H1 (cell line): ENCODE results near the gene LIPG. TPM values are rescaled to one million over a fixed set of nuclear protein-coding genes. Genes with fewer than 3 reads are reported as not detected.

Experiments
- CTCF ChIA-PET: fragments of 300-600 bp; sonication (Branson Sonifier 250); formaldehyde crosslinking; loops from one replicate; lab custom pipeline; 2021; ENCODE audit not compliant: partially characterized antibody; lab: Charles Lee
- POLR2A ChIA-PET: fragments of 300-600 bp; sonication (Branson Sonifier 250); formaldehyde crosslinking; loops from one replicate; lab custom pipeline; 2021; ENCODE audit warnings: inconsistent platforms; ENCODE audit not compliant: partially characterized antibody; lab: Charles Lee
- DNase-seq, 2 experiments: peaks; one replicate each; pipeline versions ENCODE4 v3.0.0 to v3.0.0-alpha.2; 2010 to 2022; ENCODE audit warnings: low spot score in 2 of 2, low read depth in 1 of 2, mixed read lengths in 1 of 2
- FAIRE-seq: peaks from 2 replicates; lab custom pipeline; 2011; peaks lifted over from hg19 to GRCh38; lab: Jason Lieb, UNC
- H2AFZ ChIP-seq: 2 replicates; pipeline ENCODE4 v1.8.1; 2012; ENCODE audit warnings: low read length, inconsistent platforms
- H2AK5ac ChIP-seq: 2 replicates; pipeline ENCODE4 v1.6.1; 2013; ENCODE audit warnings: low read depth, low read length
- H2BK120ac ChIP-seq: replicated peaks from 2 replicates; pipeline ENCODE3; 2013; ENCODE audit warnings: low read depth, low read length, inconsistent platforms
- H2BK12ac ChIP-seq: 2 replicates; pipeline ENCODE4 v1.6.1; 2013; ENCODE audit warnings: low read depth, low read length
- H2BK15ac ChIP-seq: 2 replicates; pipeline ENCODE4 v1.6.1; 2013; ENCODE audit warnings: low read length
- H2BK20ac ChIP-seq: 2 replicates; pipeline ENCODE4 v1.6.1; 2013; ENCODE audit warnings: low read length
- H2BK5ac ChIP-seq: 2 replicates; pipeline ENCODE4 v1.6.1; 2013; ENCODE audit warnings: low read depth, low read length
- H3K14ac ChIP-seq: 2 replicates; pipeline ENCODE4 v1.6.1; 2013; ENCODE audit warnings: inconsistent platforms; ENCODE audit not compliant: insufficient read length
- H3K18ac ChIP-seq: 2 replicates; pipeline ENCODE4 v1.6.1; 2013; ENCODE audit warnings: low read length; ENCODE audit errors: extremely low read depth
- H3K23ac ChIP-seq: 2 replicates; pipeline ENCODE4 v1.6.1; 2013; ENCODE audit warnings: inconsistent platforms; ENCODE audit not compliant: insufficient read length
- H3K23me2 ChIP-seq: 2 replicates; pipeline ENCODE4 v1.6.1; 2013; ENCODE audit warnings: low read depth, low read length
- H3K27ac ChIP-seq: 2 replicates; pipeline ENCODE4 v1.6.1; 2011; ENCODE audit warnings: low read depth, low read length, inconsistent platforms
- H3K27me3 ChIP-seq, 4 experiments: replicated peaks in 1 of 4; 1 replicate in 1 of 4; 2 replicates in 3 of 4; pipeline versions ENCODE4 v1.6.1 to v1.8.1; 2011 to 2013; ENCODE audit warnings: low read length in 3 of 4, mild to moderate bottlenecking in 3 of 4, inconsistent platforms in 2 of 4, mixed read lengths in 2 of 4, moderate library complexity in 1 of 4; ENCODE audit not compliant: control insufficient read depth in 3 of 4, insufficient read depth in 3 of 4; ENCODE audit errors: extremely low read depth in 1 of 4
- H3K36me3 ChIP-seq, 4 experiments: 2 replicates each; pipeline versions ENCODE4 v1.6.1 to v1.8.1; 2011 to 2013; ENCODE audit warnings: mild to moderate bottlenecking in 4 of 4, low read length in 3 of 4, moderate library complexity in 2 of 4, control low read depth in 1 of 4, inconsistent platforms in 1 of 4; ENCODE audit not compliant: insufficient read depth in 4 of 4, control insufficient read depth in 2 of 4
- H3K4ac ChIP-seq: replicated peaks from 2 replicates; pipeline ENCODE3; 2013; ENCODE audit warnings: low read length, low read depth, mixed read lengths, inconsistent platforms; ENCODE audit not compliant: insufficient read length
- H3K4me1 ChIP-seq, 4 experiments: replicated peaks in 1 of 4; 1 replicate in 1 of 4; 2 replicates in 3 of 4; pipeline versions ENCODE4 v1.6.1 to v1.8.1; 2011 to 2013; ENCODE audit warnings: low read length in 3 of 4, inconsistent platforms in 2 of 4, mixed read lengths in 1 of 4; ENCODE audit not compliant: insufficient read depth in 4 of 4, control insufficient read depth in 3 of 4
- H3K4me2 ChIP-seq, 2 experiments: 2 replicates each; pipeline versions ENCODE4 v1.6.1 to v1.8.1; 2011 to 2013; ENCODE audit warnings: low read depth in 2 of 2, low read length in 2 of 2, control low read depth in 1 of 2, inconsistent platforms in 1 of 2, mild to moderate bottlenecking in 1 of 2; ENCODE audit not compliant: insufficient read depth in 1 of 2
- H3K4me3 ChIP-seq, 4 experiments: fragments of 200-600, 300-600 bp in 1 of 4; sonication (generic), shearing (Covaris generic), sonication (Bioruptor Twin) in 1 of 4; 2 replicates each; pipeline versions ENCODE4 v1.5.1 to v1.8.1; 2011 to 2016; ENCODE audit warnings: low read length in 4 of 4, low read depth in 3 of 4, control low read depth in 2 of 4, inconsistent platforms in 2 of 4, mild to moderate bottlenecking in 2 of 4, mixed read lengths in 1 of 4, moderate library complexity in 1 of 4; ENCODE audit not compliant: insufficient read depth in 2 of 4; ENCODE audit errors: extremely low read depth in 1 of 4
- H3K56ac ChIP-seq: replicated peaks from 2 replicates; pipeline ENCODE3; 2013; ENCODE audit warnings: low read depth, mild to moderate bottlenecking, mixed read lengths, low read length, inconsistent platforms; ENCODE audit not compliant: insufficient read length
- H3K79me1 ChIP-seq: 2 replicates; pipeline ENCODE4 v1.6.1; 2013; ENCODE audit warnings: low read depth, low read length, control low read depth
- H3K79me2 ChIP-seq, 2 experiments: 2 replicates each; pipeline versions ENCODE4 v1.6.1 to v1.8.1; 2012 to 2013; ENCODE audit warnings: low read length in 2 of 2, mild to moderate bottlenecking in 2 of 2, inconsistent platforms in 1 of 2; ENCODE audit not compliant: insufficient read depth in 2 of 2, control insufficient read depth in 1 of 2
- H3K9ac ChIP-seq, 4 experiments: replicated peaks in 1 of 4; 1 replicate in 1 of 4; 2 replicates in 3 of 4; pipeline versions ENCODE4 v1.6.1 to v1.8.1; 2011 to 2013; ENCODE audit warnings: low read depth in 3 of 4, low read length in 3 of 4, control low read depth in 2 of 4, mild to moderate bottlenecking in 2 of 4, moderate library complexity in 2 of 4, inconsistent platforms in 1 of 4; ENCODE audit errors: extremely low read depth in 1 of 4
- H3K9me3 ChIP-seq, 2 experiments: 2 replicates each; pipeline versions ENCODE4 v1.6.1 to v1.8.1; 2012 to 2013; ENCODE audit warnings: mild to moderate bottlenecking in 2 of 2, moderate library complexity in 2 of 2, control low read depth in 1 of 2, inconsistent platforms in 1 of 2, low read depth in 1 of 2, low read length in 1 of 2, mixed read lengths in 1 of 2; ENCODE audit not compliant: insufficient read depth in 2 of 2
- H4K20me1 ChIP-seq, 2 experiments: replicated peaks in 1 of 2; 2 replicates each; pipeline versions ENCODE3 to v1.8.1; 2011 to 2013; ENCODE audit warnings: inconsistent platforms in 2 of 2, low read length in 2 of 2, mild to moderate bottlenecking in 1 of 2; ENCODE audit not compliant: insufficient read depth in 2 of 2, control insufficient read depth in 1 of 2
- H4K5ac ChIP-seq: 2 replicates; pipeline ENCODE4 v1.6.1; 2013; ENCODE audit warnings: low read length, low read depth, mixed read lengths, inconsistent platforms; ENCODE audit not compliant: insufficient read length
- H4K8ac ChIP-seq: 2 replicates; pipeline ENCODE4 v1.8.0; 2013; ENCODE audit warnings: mild to moderate bottlenecking, moderate library complexity, low read length, inconsistent platforms; ENCODE audit not compliant: insufficient read depth; ENCODE audit errors: extremely low read depth
- H4K91ac ChIP-seq: replicated peaks from 2 replicates; pipeline ENCODE3; 2013; ENCODE audit warnings: low read length, mixed read lengths, inconsistent platforms; ENCODE audit not compliant: insufficient read length
- ASH2L ChIP-seq: fragments of 200-600, 300-600 bp; sonication (generic); IDR thresholded peaks from one replicate; pipeline ENCODE4 v1.7.1; 2017; ENCODE audit warnings: low read length
- EP300 ChIP-seq, 2 experiments: IDR thresholded peaks; 1 replicate in 1 of 2; 2 replicates in 1 of 2; pipeline ENCODE4 v1.6.1; 2011 to 2012; ENCODE audit warnings: low read depth in 2 of 2, low read length in 2 of 2, mild to moderate bottlenecking in 2 of 2, borderline replicate concordance in 1 of 2, inconsistent platforms in 1 of 2, moderate library complexity in 1 of 2
- FOSL1 ChIP-seq: IDR thresholded peaks from 2 replicates; pipeline ENCODE4 v1.6.1; 2011; ENCODE audit warnings: mild to moderate bottlenecking, low read depth, low read length, moderate library complexity; ENCODE audit not compliant: insufficient read depth
- POU5F1 ChIP-seq: IDR thresholded peaks from 2 replicates; pipeline ENCODE4 v1.6.1; 2011; ENCODE audit warnings: low read depth, mild to moderate bottlenecking, low read length, moderate library complexity
- RFX5 ChIP-seq: IDR thresholded peaks from 2 replicates; pipeline ENCODE4 v1.6.1; 2011; ENCODE audit warnings: low read depth, low read length, improper control_type of control experiment, borderline replicate concordance
- SIN3A ChIP-seq, 2 experiments: IDR thresholded peaks in 1 of 2; conservative IDR thresholded peaks in 1 of 2; 2 replicates each; pipeline ENCODE4 v1.6.1; 2011 to 2012; ENCODE audit warnings: low read length in 2 of 2, improper control_type of control experiment in 1 of 2, low read depth in 1 of 2, mild to moderate bottlenecking in 1 of 2
- SP1 ChIP-seq: IDR thresholded peaks from 2 replicates; pipeline ENCODE4 v1.6.1; 2011; ENCODE audit warnings: low read depth, low read length
- TAF1 ChIP-seq: IDR thresholded peaks from 2 replicates; pipeline ENCODE4 v1.6.1; 2011; ENCODE audit warnings: mild to moderate bottlenecking, low read depth, low read length
- TBP ChIP-seq: IDR thresholded peaks from 2 replicates; pipeline ENCODE4 v1.6.1; 2011; ENCODE audit warnings: low read depth, low read length, improper control_type of control experiment
- TCF12 ChIP-seq: IDR thresholded peaks from 2 replicates; pipeline ENCODE4 v1.6.1; 2011; ENCODE audit warnings: low read depth, mild to moderate bottlenecking, low read length
- WGBS, 2 experiments: shearing (Covaris generic) in 1 of 2; methylation state at CpG; one replicate each; pipeline versions ENCODE4 v1.1.6 to v1.1.7; 2013 to 2015; ENCODE audit warnings: low lambda C conversion rate in 2 of 2, mixed read lengths in 2 of 2, inconsistent platforms in 1 of 2, low coverage in 1 of 2, missing lambda C conversion rate in 1 of 2; ENCODE audit not compliant: insufficient replicate concordance in 2 of 2, insufficient coverage in 1 of 2, insufficient read length in 1 of 2; ENCODE audit errors: extremely low coverage in 1 of 2, missing lambda C conversion rate in 1 of 2; 5-methylcytosine and 5-hydroxymethylcytosine counted together
- polyA plus RNA-seq, 7 experiments: library from polyadenylated mRNA; depleted of rRNA in 3 of 7; stranded (reverse) in 5 of 7; unstranded in 2 of 7; fragments of >200 nt in 5 of 7; fragments of 200-250 nt in 2 of 7; gene quantifications; 1 replicate in 5 of 7; 2 replicates in 1 of 7; 4 replicates in 1 of 7; pipeline versions ENCODE4 v1.2.1 to v1.2.3, GENCODE V29; 2011 to 2013; ENCODE audit warnings: missing spikeins in 2 of 7, mixed read lengths in 2 of 7
- total RNA-seq: library from RNA; stranded (reverse); fragmentation: NEBNext Ultra II Directional; extraction: Animal tissue kit (Norgen Biotek cat#: 25700); gene quantifications from 2 replicates; pipeline ENCODE4 v1.2.1, GENCODE V29; 2021

Gene LIPG
- total and polyA plus RNA-seq, 2 of the 8 experiments (the other 6 are each of a cell fraction or from before 2014, with no cell fraction given) = 9.2 to 9.8 TPM

- Histone ChIP-seq H3K56ac (no peak overlapping the region), H3K4ac (no peak overlapping the region), H3K27ac (no peak overlapping the region), H2BK120ac (no peak overlapping the region), H2AK5ac (no peak overlapping the region), H3K4me3 (no peak overlapping the region), H3K27me3 (peaks cover 0 to 23% (median 14%) of the 10 kb centered on the region in 4 experiments; a peak in 6 of 7 replicates), H3K9me3 (0 out of 4 replicates have a peak, but pooled peaks cover 0 to 1% of the 10 kb centered on the region in 2 experiments), H4K20me1 (peaks cover 5 to 11% of the 10 kb centered on the region in 2 experiments), H3K23me2 (peaks cover 23% of the 10 kb centered on the region), H3K9ac (no peak overlapping the region), H2BK5ac (no peak overlapping the region), H2AFZ (no peak overlapping the region), H3K14ac (no peak overlapping the region), H3K23ac (no peak overlapping the region), H4K8ac (no peak overlapping the region), H2BK12ac (0 out of 2 replicates have a peak overlapping the region, but pooled peaks have one; percentile 27), H3K79me1 (no peaks in the 10 kb centered on the region), H3K18ac (no peak overlapping the region), H3K4me2 (no peak overlapping the region), H3K4me1 (peaks cover 4 to 6% (median 4%) of the 10 kb centered on the region in 4 experiments), H4K91ac (no peak overlapping the region), H4K5ac (no peak overlapping the region), H2BK15ac (no peak overlapping the region), H3K36me3 (peaks cover 2 to 22% (median 12%) of the 10 kb centered on the region in 4 experiments; a peak in 4 of 8 replicates), H2BK20ac (no peak overlapping the region), H3K79me2 (peaks cover 0 to 12% of the 10 kb centered on the region in 2 experiments; a peak in 2 of 4 replicates)
- 91% methylated on average over 9 of the region's 9 CpGs; no CpG with 5 or more reads in 1 of the 2 experiments for WGBS, 2 experiments
- no peak for FAIRE-seq
- DNase-seq = no peak
- no peak for TF ChIP-seq SP1
- TF ChIP-seq TAF1 = no peak
- no peak for TF ChIP-seq TCF12
- TF ChIP-seq ASH2L = no peak
- TF ChIP-seq RFX5 = no peak
- no peak for TF ChIP-seq TBP
- TF ChIP-seq FOSL1 = no peak
- TF ChIP-seq POU5F1 = no peak
- TF ChIP-seq SIN3A (conservative IDR thresholded peaks at IDR 0.05 in 1 of 2, IDR thresholded peaks at IDR 0.05 in 1 of 2; ENCODE audit: low read depth in 1 of 2, low read length in 2 of 2) = no peak
- no peak for TF ChIP-seq EP300 (IDR thresholded peaks at IDR 0.05; ENCODE audit: borderline replicate concordance in 1 of 2, low read depth in 2 of 2, low read length in 2 of 2)
- ChIA-PET CTCF (interaction anchor here (0.6 to 1.3 kb wide), 7 partner anchors 10 to 818 kb away, joined by 3 to 6 read pairs (median 3); no protein-coding TSS in a partner anchor), POLR2A (no interaction called here)
Observed at GRCh38 chr18:49565101-49565500, 3.2 kb downstream of the LIPG start.
